ENCODE measurements around the gene NEB. TPM values are rescaled to one million over a fixed set of nuclear protein-coding genes. Genes with fewer than 3 reads are reported as not detected.
A peak's percentile ranks its signal among the peaks of the same experiment; 100 is the strongest.
"Not testable (repeated sequence)": the region's sequence is repeated elsewhere in the genome, so short reads cannot be mapped to it uniquely, and the experiment has no call there.

Gene NEB
- total RNA-seq, 1 donor from 2014 or later: 1.5 TPM

- intact Hi-C loops (cut with DNase I): no loop called here
- no peak for ATAC-seq (ENCODE audit: poor library complexity)
- no peak for DNase-seq
Observed at GRCh38 chr2:151668737-151669136, 65.5 kb downstream of the NEB start.

- ATAC-seq (ENCODE audit: poor library complexity): no peak
- DNase-seq: no peak
- intact Hi-C loops (cut with DNase I): no loop called here
Observed at GRCh38 chr2:151665959-151666358, 68.3 kb downstream of the NEB start.

- no peak for ATAC-seq (ENCODE audit: poor library complexity)
- intact Hi-C loops (cut with DNase I): no loop called here
Observed at GRCh38 chr2:151664520-151664919, 69.8 kb downstream of the NEB start.

GRCh38 chr2:151661625-151662024 is 72.7 kb downstream of the NEB start:
- intact Hi-C loops (cut with DNase I): no loop called here
- ATAC-seq (ENCODE audit: poor library complexity) (no peak), DNase-seq (no peak)

More at GRCh38 chr2:151664520-151664919, 69.8 kb downstream of the NEB start:
- no peak for DNase-seq

GRCh38 chr2:151658081-151658480 is 76.2 kb downstream of the NEB start:
- DNase-seq (no peak), ATAC-seq (ENCODE audit: poor library complexity) (no peak)
- intact Hi-C loops (cut with DNase I): no loop called here

- DNase-seq (no peak), ATAC-seq (ENCODE audit: poor library complexity) (no peak)
- intact Hi-C loops (cut with DNase I): no loop called here
Observed at GRCh38 chr2:151657667-151658076, 76.6 kb downstream of the NEB start.

- intact Hi-C loops (cut with DNase I): no loop called here
- no peak for ATAC-seq (ENCODE audit: poor library complexity)
- DNase-seq: no peak
Observed at GRCh38 chr2:151655663-151656398, 78.4 kb downstream of the NEB start.

- ATAC-seq (ENCODE audit: poor library complexity) (no peak), DNase-seq (no peak)
- intact Hi-C loops (cut with DNase I): no loop called here
Observed at GRCh38 chr2:151654891-151655290, 79.4 kb downstream of the NEB start.

- intact Hi-C loops (cut with DNase I): no loop called here
- ATAC-seq (ENCODE audit: poor library complexity) (no peak), DNase-seq (no peak)
Observed at GRCh38 chr2:151654085-151654484, 80.2 kb downstream of the NEB start.

GRCh38 chr2:151651274-151651673 is 83.0 kb downstream of the NEB start:
- intact Hi-C loops (cut with DNase I): no loop called here
- ATAC-seq (ENCODE audit: poor library complexity) (no peak), DNase-seq (no peak)

- no peak for DNase-seq
- intact Hi-C loops (cut with DNase I): no loop called here
- ATAC-seq (ENCODE audit: poor library complexity): no peak
Observed at GRCh38 chr2:151650456-151650855, 83.8 kb downstream of the NEB start.

- ATAC-seq (ENCODE audit: poor library complexity) (peak; percentile 53), DNase-seq (no peak)
- intact Hi-C loops (cut with DNase I): no loop called here
Observed at GRCh38 chr2:151649966-151650365, 84.3 kb downstream of the NEB start.

GRCh38 chr2:151649400-151649799 is 84.9 kb downstream of the NEB start:
- no peak for ATAC-seq (ENCODE audit: poor library complexity)
- intact Hi-C loops (cut with DNase I): no loop called here
- DNase-seq: no peak

- ATAC-seq (ENCODE audit: poor library complexity); DNase-seq; intact Hi-C loops (cut with DNase I): not testable (repeated sequence)
Observed at GRCh38 chr2:151646512-151646911, 87.8 kb downstream of the NEB start.

GRCh38 chr2:151644580-151644979 is 89.7 kb downstream of the NEB start:
- intact Hi-C loops (cut with DNase I): no loop called here
- DNase-seq: no peak
- no peak for ATAC-seq (ENCODE audit: poor library complexity)

- DNase-seq; ATAC-seq (ENCODE audit: poor library complexity); intact Hi-C loops (cut with DNase I): not testable (repeated sequence)
Observed at GRCh38 chr2:151641895-151642294, 92.4 kb downstream of the NEB start.

GRCh38 chr2:151640087-151640486 is 94.2 kb downstream of the NEB start:
- intact Hi-C loops (cut with DNase I): no loop called here
- ATAC-seq (ENCODE audit: poor library complexity): no peak

GRCh38 chr2:151638990-151639389 is 95.3 kb downstream of the NEB start:
- DNase-seq (no peak), ATAC-seq (ENCODE audit: poor library complexity) (no peak)
- intact Hi-C loops (cut with DNase I): no loop called here

More at GRCh38 chr2:151640087-151640486, 94.2 kb downstream of the NEB start:
- DNase-seq: no peak

- ATAC-seq (ENCODE audit: poor library complexity) (no peak), DNase-seq (no peak)
- intact Hi-C loops (cut with DNase I): no loop called here
Observed at GRCh38 chr2:151638191-151638933, 95.9 kb downstream of the NEB start.

- DNase-seq (no peak), ATAC-seq (ENCODE audit: poor library complexity) (peak; percentile 52)
- intact Hi-C loops (cut with DNase I): no loop called here
Observed at GRCh38 chr2:151637271-151637781, 97.0 kb downstream of the NEB start.

Measured in Right ventricle myocardium superior (tissue), 1 donor.